HTR-8/SVneo (cell line): ENCODE measurements around the gene MAGEE2.
"Not testable (repeated sequence)": the region's sequence is repeated elsewhere in the genome, so short reads cannot be mapped to it uniquely, and the experiment has no call there.

Source experiments
- DNase-seq: peaks from one replicate; pipeline ENCODE4 v3.0.0; 2011; ENCODE audit warnings: low spot score, mixed read lengths; ENCODE audit not compliant: insufficient read length
- FAIRE-seq: peaks from 2 replicates; lab custom pipeline; 2011; peaks lifted over from hg19 to GRCh38; lab: Jason Lieb, UNC

The MAGEE2 gene, protein sequence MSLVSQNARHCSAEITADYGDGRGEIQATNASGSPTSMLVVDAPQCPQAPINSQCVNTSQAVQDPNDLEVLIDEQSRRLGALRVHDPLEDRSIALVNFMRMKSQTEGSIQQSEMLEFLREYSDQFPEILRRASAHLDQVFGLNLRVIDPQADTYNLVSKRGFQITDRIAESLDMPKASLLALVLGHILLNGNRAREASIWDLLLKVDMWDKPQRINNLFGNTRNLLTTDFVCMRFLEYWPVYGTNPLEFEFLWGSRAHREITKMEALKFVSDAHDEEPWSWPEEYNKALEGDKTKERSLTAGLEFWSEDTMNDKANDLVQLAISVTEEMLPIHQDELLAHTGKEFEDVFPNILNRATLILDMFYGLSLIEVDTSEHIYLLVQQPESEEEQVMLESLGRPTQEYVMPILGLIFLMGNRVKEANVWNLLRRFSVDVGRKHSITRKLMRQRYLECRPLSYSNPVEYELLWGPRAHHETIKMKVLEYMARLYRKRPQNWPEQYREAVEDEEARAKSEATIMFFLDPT

DNA sequence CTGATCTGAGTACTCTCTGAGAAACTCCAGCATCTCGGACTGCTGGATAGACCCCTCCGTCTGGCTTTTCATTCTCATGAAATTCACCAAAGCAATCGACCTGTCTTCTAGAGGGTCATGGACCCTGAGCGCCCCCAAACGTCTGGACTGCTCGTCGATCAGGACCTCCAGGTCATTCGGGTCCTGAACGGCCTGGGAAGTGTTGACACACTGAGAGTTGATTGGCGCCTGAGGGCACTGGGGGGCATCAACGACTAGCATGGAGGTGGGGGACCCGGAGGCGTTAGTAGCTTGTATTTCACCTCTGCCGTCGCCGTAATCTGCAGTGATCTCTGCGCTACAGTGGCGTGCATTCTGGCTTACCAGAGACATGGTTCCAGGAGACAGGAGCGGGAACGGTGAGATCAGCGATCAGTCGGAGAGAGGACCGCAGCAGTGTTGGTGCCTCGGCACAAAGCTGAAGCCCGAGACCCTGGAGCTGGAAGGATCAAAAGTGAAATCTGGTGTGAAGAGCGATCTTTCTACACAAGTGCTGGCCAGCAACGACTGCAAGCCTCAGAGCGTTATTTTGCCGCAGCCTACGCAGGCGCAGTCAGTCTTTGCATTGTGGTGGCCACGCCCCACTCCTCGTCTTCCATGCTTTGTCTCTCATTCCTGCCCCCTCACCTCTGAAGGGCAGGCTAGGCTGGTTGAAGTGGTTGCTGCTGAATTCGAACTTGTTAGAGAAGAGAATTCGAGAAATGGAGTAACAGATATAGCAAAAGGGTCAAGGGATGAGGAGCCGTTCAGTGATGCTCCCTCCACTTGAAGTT is at the start of gene MAGEE2:
Gene MAGEE2 (minus strand): TSS at position 575 of the 812 bp plus-strand sequence. CDS start 203 bp downstream, at position 372.
- DNase-seq = no peak
- no peak for FAIRE-seq

DNA sequence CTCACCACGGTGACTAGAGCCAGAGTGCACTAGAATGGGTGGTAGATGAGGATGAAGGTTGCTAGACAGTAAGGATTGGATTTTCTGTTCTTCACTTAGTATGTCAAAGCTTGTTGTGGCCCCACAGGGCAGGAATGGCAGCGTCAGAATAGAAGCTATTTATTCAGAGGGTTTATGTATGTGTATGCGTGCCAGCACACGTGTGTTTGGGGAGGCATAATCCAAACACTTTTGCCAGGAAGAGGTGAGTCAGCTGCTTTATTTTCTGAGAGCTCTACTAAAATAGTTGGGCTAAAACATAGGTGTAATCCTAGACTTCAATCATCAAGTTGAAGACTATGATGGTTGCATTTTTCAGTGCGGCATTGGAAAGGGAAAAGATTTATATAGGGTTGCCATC is 1.2 kb upstream of the MAGEE2 start:
- FAIRE-seq (no peak), DNase-seq (no peak)

DNA sequence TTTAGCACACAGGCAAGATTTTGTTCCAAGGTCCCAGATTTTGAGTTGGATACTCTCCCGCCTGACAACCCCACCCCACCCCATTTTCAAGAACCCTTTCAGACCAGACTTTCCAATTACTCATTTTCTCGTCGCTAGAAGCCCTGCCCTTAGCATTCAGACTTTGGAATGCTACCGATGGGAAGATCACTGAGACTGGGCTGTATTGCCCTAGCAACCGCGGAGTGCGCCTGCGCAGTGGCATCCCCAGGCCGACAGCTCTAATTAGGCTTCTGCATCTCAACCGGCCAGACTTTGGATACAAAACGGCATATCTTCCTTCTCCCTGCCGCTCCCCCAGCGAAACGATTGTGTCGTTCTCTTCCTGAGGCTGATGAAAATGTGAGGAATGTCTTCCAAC is 3.4 kb downstream of the MAGEE2 start:
- no peak for DNase-seq
- no peak for FAIRE-seq

DNA sequence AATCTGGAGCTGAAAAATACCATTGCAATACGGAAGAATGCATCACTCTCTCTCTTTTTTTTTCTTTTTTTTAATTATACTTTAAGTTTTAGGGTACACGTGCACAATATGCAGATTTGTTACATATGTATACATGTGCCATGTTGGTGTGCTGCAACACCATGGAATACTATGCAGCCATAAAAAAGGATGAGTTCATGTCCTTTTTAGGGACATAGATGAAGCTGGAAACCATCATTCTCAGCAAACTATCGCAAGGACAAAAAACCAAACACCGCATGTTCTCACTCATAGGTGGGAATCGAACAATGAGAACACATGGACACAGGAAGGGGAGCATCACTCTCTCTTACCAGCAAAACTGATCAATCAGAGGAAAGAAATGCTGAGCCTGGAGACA is 17.0 kb downstream of the MAGEE2 start:
- DNase-seq, FAIRE-seq: not testable (repeated sequence)

DNA sequence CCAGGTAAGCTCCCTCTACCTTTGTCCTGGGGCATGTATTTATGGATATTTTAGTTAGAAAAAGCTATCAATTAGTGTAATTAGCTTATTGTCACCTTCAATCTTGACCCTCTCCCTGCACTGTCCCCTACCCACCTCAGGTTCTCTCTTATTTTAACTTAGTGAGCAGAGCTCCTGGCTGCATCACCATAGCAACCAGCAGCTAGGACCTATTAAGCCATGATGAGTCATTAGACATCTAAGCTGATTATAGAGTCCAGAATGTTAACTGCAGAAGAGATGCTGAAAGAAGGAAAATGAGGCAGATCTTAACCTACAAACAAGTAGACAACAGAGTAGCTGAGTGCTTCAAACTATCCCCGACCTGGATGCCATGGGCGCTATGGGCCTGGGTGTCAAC is 36.6 kb downstream of the MAGEE2 start:
- FAIRE-seq (no peak), DNase-seq (no peak)

DNA sequence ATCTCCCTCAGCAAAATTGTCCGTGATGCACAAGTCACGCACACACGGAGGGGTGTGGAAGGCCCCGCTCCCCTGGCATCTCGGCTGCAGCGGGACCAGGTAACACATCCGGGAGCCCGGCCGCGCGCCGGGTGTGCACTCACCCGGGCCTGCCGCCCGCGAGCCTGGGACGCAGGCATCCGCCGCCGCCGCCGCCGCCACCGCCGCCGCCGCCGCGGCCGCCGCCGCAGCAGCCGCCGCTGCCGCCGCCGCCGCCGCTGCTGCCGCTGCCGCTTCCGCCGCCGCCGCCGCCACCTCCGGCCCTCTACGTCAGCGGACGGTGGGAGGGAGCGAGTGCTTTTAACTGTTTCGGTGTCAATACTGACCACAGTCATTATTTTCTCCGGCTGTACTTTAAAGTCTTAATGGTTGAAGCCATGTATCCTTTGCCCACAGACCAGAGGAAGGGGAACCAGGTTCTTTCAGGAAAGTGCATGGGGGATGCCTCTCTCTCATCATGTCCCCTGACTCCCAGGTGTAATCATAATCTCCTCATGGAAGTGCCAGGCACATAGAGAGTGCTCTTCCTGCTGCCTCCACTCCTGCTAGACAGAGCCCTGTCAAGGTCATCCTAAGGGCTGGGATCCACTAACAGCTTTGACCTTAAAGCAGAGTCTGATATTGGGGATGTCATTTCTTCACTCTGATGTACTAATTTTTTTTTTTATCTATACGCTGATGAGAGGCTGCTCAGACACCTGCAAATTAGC is 38.0 kb downstream of the MAGEE2 start:
- FAIRE-seq (no peak), DNase-seq (no peak)
